AG09309 (cell line): ENCODE measurements around the gene FUBP1.
A peak's percentile ranks its signal among the peaks of the same experiment; 100 is the strongest.
"Not testable (repeated sequence)": the region's sequence is repeated elsewhere in the genome, so short reads cannot be mapped to it uniquely, and the experiment has no call there.

Experiments
- DNase-seq: peaks from one replicate; pipeline ENCODE4 v3.0.0-alpha.2; 2010; ENCODE audit warnings: low read depth
- H3K4me3 ChIP-seq: 2 replicates; pipeline ENCODE4 v1.5.1; 2011; ENCODE audit warnings: mild to moderate bottlenecking, low read depth, low read length, moderate library complexity; ENCODE audit not compliant: control insufficient read depth
- CTCF ChIP-seq: IDR thresholded peaks from 2 replicates; pipeline ENCODE4 v1.5.1; 2011; ENCODE audit warnings: mild to moderate bottlenecking, low read depth, low read length, inconsistent platforms; ENCODE audit not compliant: insufficient read depth, control insufficient read depth; ENCODE audit errors: missing control alignments

FUBP1 gene

GRCh38 chr1:77987919-77988318 is 9.0 kb upstream of the FUBP1 start:
- TF ChIP-seq CTCF: no peak
- H3K4me3 ChIP-seq: no peak overlapping the region
- DNase-seq: no peak

- no peak for DNase-seq
- H3K4me3 ChIP-seq: no peak overlapping the region
- no peak for TF ChIP-seq CTCF
These were observed 7.9 kb upstream of the FUBP1 start for GRCh38 chr1:77986810-77987209.

GRCh38 chr1:77984629-77985028 is 5.8 kb upstream of the FUBP1 start:
- no peak overlapping the region for H3K4me3 ChIP-seq
- no peak for TF ChIP-seq CTCF
- DNase-seq: no peak

- DNase-seq: no peak
- no peak for TF ChIP-seq CTCF
- no peak overlapping the region for H3K4me3 ChIP-seq
These were observed 5.1 kb upstream of the FUBP1 start for GRCh38 chr1:77983997-77984355.

GRCh38 chr1:77983352-77983996 is 4.6 kb upstream of the FUBP1 start:
- not testable (repeated sequence) for DNase-seq, H3K4me3 ChIP-seq

- H3K4me3 ChIP-seq: peak overlapping the region; percentile 81
- DNase-seq: peak; percentile 94
- TF ChIP-seq CTCF: no peak
These were observed 441 bp downstream of the FUBP1 start for GRCh38 chr1:77978293-77978968.

GRCh38 chr1:77977989-77978292 is 931 bp downstream of the FUBP1 start:
- DNase-seq: no peak
- no peak for TF ChIP-seq CTCF
- peak overlapping the region; percentile 81 for H3K4me3 ChIP-seq
